H9 (cell line): ENCODE data around the gene TLE5. TPM values are rescaled to one million over a fixed set of nuclear protein-coding genes. Genes with fewer than 3 reads are reported as not detected.

Source experiments
- DNase-seq: peaks from one replicate; pipeline ENCODE4 v3.0.0-alpha.2; 2017
- H2AFZ ChIP-seq: one replicate; pipeline ENCODE4 v1.6.1; 2013; ENCODE audit warnings: mild to moderate bottlenecking, low read length, control low read depth, moderate library complexity
- H2AK5ac ChIP-seq: 2 replicates; pipeline ENCODE4 v1.6.1; 2013; ENCODE audit warnings: low read length, control low read depth, mixed read lengths; ENCODE audit not compliant: insufficient read length
- H2BK120ac ChIP-seq: one replicate; pipeline ENCODE4 v1.6.1; 2013; ENCODE audit warnings: low read depth, mild to moderate bottlenecking, low read length, control low read depth, inconsistent platforms; ENCODE audit not compliant: poor library complexity, severe bottlenecking
- H2BK12ac ChIP-seq: 2 replicates; pipeline ENCODE4 v1.6.1; 2013; ENCODE audit warnings: low read length, control low read depth, mixed read lengths, low read depth; ENCODE audit not compliant: insufficient read length
- H2BK15ac ChIP-seq: 2 replicates; pipeline ENCODE4 v1.6.1; 2013; ENCODE audit warnings: low read depth, low read length, control low read depth
- H2BK20ac ChIP-seq: one replicate; pipeline ENCODE4 v1.6.1; 2013; ENCODE audit warnings: low read depth, mild to moderate bottlenecking, low read length, control low read depth, inconsistent platforms; ENCODE audit not compliant: poor library complexity, severe bottlenecking
- H2BK5ac ChIP-seq: 2 replicates; pipeline ENCODE4 v1.6.1; 2013; ENCODE audit warnings: low read length, control low read depth, mixed read lengths; ENCODE audit not compliant: insufficient read length
- H3K14ac ChIP-seq: 2 replicates; pipeline ENCODE4 v1.6.1; 2013; ENCODE audit warnings: low read length, control low read depth; ENCODE audit not compliant: insufficient read depth
- H3K18ac ChIP-seq: 2 replicates; pipeline ENCODE4 v1.6.1; 2013; ENCODE audit warnings: low read depth, mild to moderate bottlenecking, mixed read lengths, low read length, control low read depth; ENCODE audit not compliant: insufficient read length
- H3K23ac ChIP-seq: 2 replicates; pipeline ENCODE4 v1.6.1; 2013; ENCODE audit warnings: low read length, control low read depth, mixed read lengths, low read depth; ENCODE audit not compliant: insufficient read length
- H3K23me2 ChIP-seq: 2 replicates; pipeline ENCODE4 v1.6.1; 2013; ENCODE audit warnings: low read depth, mild to moderate bottlenecking, mixed read lengths, low read length, control low read depth; ENCODE audit not compliant: insufficient read length, poor library complexity, severe bottlenecking
- H3K27ac ChIP-seq: 2 replicates; pipeline ENCODE4 v1.5.1; 2013; ENCODE audit warnings: low read length, control low read depth, mixed read lengths, low read depth; ENCODE audit not compliant: insufficient read length
- H3K27me3 ChIP-seq: 2 replicates; pipeline ENCODE4 v1.6.1; 2013; ENCODE audit warnings: low read length, control low read depth, inconsistent platforms; ENCODE audit not compliant: insufficient read depth
- H3K4ac ChIP-seq: 2 replicates; pipeline ENCODE4 v1.6.1; 2013; ENCODE audit warnings: low read depth, mild to moderate bottlenecking, control low read depth, inconsistent platforms, low read length, moderate library complexity
- H3K4me1 ChIP-seq: 2 replicates; pipeline ENCODE4 v1.6.1; 2013; ENCODE audit warnings: low read length, control low read depth, inconsistent platforms; ENCODE audit not compliant: insufficient read depth
- H3K4me2 ChIP-seq: 2 replicates; pipeline ENCODE4 v1.6.1; 2013; ENCODE audit warnings: low read length, control low read depth, mixed read lengths; ENCODE audit not compliant: insufficient read length, insufficient read depth
- H3K56ac ChIP-seq: 2 replicates; pipeline ENCODE4 v1.6.1; 2013; ENCODE audit warnings: low read depth, mild to moderate bottlenecking, mixed read lengths, low read length, control low read depth; ENCODE audit not compliant: insufficient read length
- H3K79me1 ChIP-seq: 2 replicates; pipeline ENCODE4 v1.6.1; 2013; ENCODE audit warnings: low read depth, mild to moderate bottlenecking, moderate library complexity, low read length, control low read depth, inconsistent platforms; ENCODE audit not compliant: insufficient read depth, poor library complexity, severe bottlenecking
- H3K79me2 ChIP-seq: 2 replicates; pipeline ENCODE4 v1.6.1; 2013; ENCODE audit warnings: low read length, control low read depth, inconsistent platforms; ENCODE audit not compliant: insufficient read depth
- H3K9ac ChIP-seq: 2 replicates; pipeline ENCODE4 v1.6.1; 2013; ENCODE audit warnings: low read length, control low read depth, mixed read lengths; ENCODE audit not compliant: insufficient read length; ENCODE audit errors: extremely low read depth
- H3K9me3 ChIP-seq: one replicate; pipeline ENCODE4 v1.6.1; 2013; ENCODE audit warnings: low read depth, low read length, inconsistent platforms; ENCODE audit not compliant: control insufficient read depth
- H3T11ph ChIP-seq: one replicate; pipeline ENCODE4 v1.6.1; 2013; ENCODE audit warnings: mild to moderate bottlenecking, low read length, control low read depth, inconsistent platforms
- H4K20me1 ChIP-seq: one replicate; pipeline ENCODE4 v1.6.1; 2013; ENCODE audit not compliant: control insufficient read depth, insufficient read length, insufficient read depth
- H4K5ac ChIP-seq: 2 replicates; pipeline ENCODE4 v1.6.1; 2013; ENCODE audit warnings: low read depth, mild to moderate bottlenecking, mixed read lengths, low read length, control low read depth; ENCODE audit not compliant: insufficient read length
- H4K8ac ChIP-seq: replicated peaks from 2 replicates; pipeline ENCODE4 v1.6.1; 2013; ENCODE audit warnings: low read length, control low read depth, mixed read lengths, low read depth; ENCODE audit not compliant: insufficient read length
- H4K91ac ChIP-seq: 2 replicates; pipeline ENCODE4 v1.6.1; 2013; ENCODE audit warnings: low read depth, mild to moderate bottlenecking, moderate library complexity, mixed read lengths, low read length, control low read depth; ENCODE audit not compliant: insufficient read length
- H3K27ac Mint-ChIP-seq, 3 experiments: 2 replicates in 2 of 3; 3 replicates in 1 of 3; pipeline ENCODE4 v1.8.0; 2020 to 2021; ENCODE audit warnings: mixed read lengths in 3 of 3, mild to moderate bottlenecking in 1 of 3, moderate library complexity in 1 of 3
- H3K27me3 Mint-ChIP-seq: 2 replicates; pipeline ENCODE4 v1.8.0; 2021; ENCODE audit warnings: low read depth, mild to moderate bottlenecking, moderate library complexity, mixed read lengths
- H3K36me3 Mint-ChIP-seq, 3 experiments: 2 replicates in 2 of 3; 3 replicates in 1 of 3; pipeline ENCODE4 v1.8.0; 2020 to 2021; ENCODE audit warnings: low read depth in 3 of 3, mixed read lengths in 3 of 3; ENCODE audit not compliant: insufficient read depth in 1 of 3
- H3K4me1 Mint-ChIP-seq, 2 experiments: 2 replicates each; pipeline ENCODE4 v1.8.0; 2020; ENCODE audit warnings: mixed read lengths in 2 of 2
- H3K4me3 Mint-ChIP-seq, 2 experiments: 2 replicates in 1 of 2; 3 replicates in 1 of 2; pipeline ENCODE4 v1.8.0; 2020 to 2021; ENCODE audit warnings: mild to moderate bottlenecking in 2 of 2, mixed read lengths in 2 of 2, moderate library complexity in 1 of 2
- H3K9me3 Mint-ChIP-seq, 2 experiments: 2 replicates in 1 of 2; 3 replicates in 1 of 2; pipeline ENCODE4 v1.8.0; 2020; ENCODE audit warnings: mild to moderate bottlenecking in 2 of 2, mixed read lengths in 2 of 2, moderate library complexity in 1 of 2
- WGBS: extraction: QIAGEN DNeasy Blood & Tissue Kit; methylation state at CpG from one replicate; pipeline ENCODE4 v1.1.7; 2013; ENCODE audit warnings: missing lambda C conversion rate, low lambda C conversion rate, mixed read lengths; ENCODE audit not compliant: insufficient read length; ENCODE audit errors: extremely low coverage; 5-methylcytosine and 5-hydroxymethylcytosine counted together
- total RNA-seq: library from RNA; stranded (reverse); gene quantifications from 2 replicates; pipeline ENCODE4 v1.2.1, GENCODE V29; 2021
- TF ChIP-seq, protein P1 (sequence below): fragments of 200-600 bp; sonication (generic); conservative IDR thresholded peaks from 3 replicates; pipeline ENCODE4 v1.8.0; 2021; ENCODE audit warnings: antibody characterized with exemption, mild to moderate bottlenecking

TLE5 gene
- total RNA-seq, 1 experiment from 2014 or later = 221 TPM

DNA sequence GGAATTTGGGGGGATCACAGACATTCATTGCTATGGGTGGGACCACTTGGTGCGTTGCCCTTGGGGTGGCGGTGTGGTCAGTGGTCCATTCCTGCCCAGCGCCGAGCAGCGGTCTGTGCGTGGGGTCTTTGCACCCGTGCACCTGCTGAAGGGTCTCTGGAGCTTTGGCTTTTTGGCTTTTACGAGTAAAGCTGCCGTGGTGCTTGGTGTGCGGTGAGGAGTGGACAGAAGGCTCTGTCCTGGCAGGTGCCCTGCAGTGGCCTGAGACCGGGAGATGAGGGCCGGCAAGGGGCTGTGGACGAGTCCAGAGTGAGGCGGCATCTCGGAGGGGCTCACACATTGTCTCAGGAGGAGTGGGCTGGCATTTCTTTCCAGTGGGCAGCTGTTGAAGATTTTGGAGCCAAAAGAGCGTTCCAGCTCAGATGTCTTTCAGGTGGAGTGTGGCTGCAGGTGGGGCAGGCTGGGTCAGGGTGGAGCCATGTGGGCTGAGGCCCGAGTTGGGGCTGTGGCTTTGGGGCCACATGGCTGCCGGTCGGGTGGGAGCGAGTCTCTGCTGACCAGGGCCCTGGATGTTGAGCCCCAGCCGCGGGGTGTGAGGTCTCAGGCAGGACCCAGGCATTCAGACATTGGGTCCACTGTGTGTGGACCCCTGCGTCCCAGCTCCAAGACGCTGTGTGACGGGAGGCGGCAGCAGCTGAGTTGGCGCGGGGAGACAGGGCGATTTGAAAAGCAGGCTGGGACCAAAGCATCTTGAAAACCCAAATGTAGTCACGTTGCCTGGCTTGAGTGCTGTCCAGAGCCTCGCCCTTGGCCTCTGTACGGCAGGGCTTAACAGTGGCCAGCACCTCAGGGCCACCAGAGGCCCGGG lies 43.6 kb upstream of the TLE5 start:
- no peaks in the 10 kb centered on the region for H3K27me3 ChIP-seq
- H3K9me3 Mint-ChIP-seq = no peaks in the 10 kb centered on the region
- H3K56ac ChIP-seq = no peak overlapping the region
- H3K9ac ChIP-seq = no peak overlapping the region
- H3K4me1 Mint-ChIP-seq = peaks cover 17 to 24% of the 10 kb centered on the region in 2 experiments
- no peak overlapping the region for H3K18ac ChIP-seq
- H2BK120ac ChIP-seq = no peak overlapping the region
- H3K4me1 ChIP-seq = no peaks in the 10 kb centered on the region
- peaks cover 6% of the 10 kb centered on the region for H3K79me1 ChIP-seq
- no CpG with 5 or more reads among the region's 33 CpGs for WGBS
- H3K79me2 ChIP-seq = peaks cover 7% of the 10 kb centered on the region; the same call in 1 of the 2 replicates
- H3K27ac Mint-ChIP-seq = peak overlapping the region in 1 of 3 experiments; percentile 73; a peak in 1 of 7 replicates
- H4K91ac ChIP-seq = no peak overlapping the region
- H3K4ac ChIP-seq = no peak overlapping the region
- H2AK5ac ChIP-seq = no peak overlapping the region
- H2BK15ac ChIP-seq = no peak overlapping the region
- H3K4me2 ChIP-seq = no peak overlapping the region
- H2BK12ac ChIP-seq = no peak overlapping the region
- no peaks in the 10 kb centered on the region; a peak in 2 of 7 replicates for H3K36me3 Mint-ChIP-seq
- H3K4me3 Mint-ChIP-seq = no peak overlapping the region; a peak in 1 of 5 replicates
- H3K27ac ChIP-seq = no peak overlapping the region
- H2AFZ ChIP-seq = no peak overlapping the region
- peaks cover 4% of the 10 kb centered on the region for H4K20me1 ChIP-seq
- no peak overlapping the region for H2BK5ac ChIP-seq
- H3K14ac ChIP-seq = no peak overlapping the region; the same call in 1 of the 2 replicates
- H4K5ac ChIP-seq = no peak overlapping the region
- H3K23ac ChIP-seq = no peak overlapping the region
- TF ChIP-seq, protein P1, sequence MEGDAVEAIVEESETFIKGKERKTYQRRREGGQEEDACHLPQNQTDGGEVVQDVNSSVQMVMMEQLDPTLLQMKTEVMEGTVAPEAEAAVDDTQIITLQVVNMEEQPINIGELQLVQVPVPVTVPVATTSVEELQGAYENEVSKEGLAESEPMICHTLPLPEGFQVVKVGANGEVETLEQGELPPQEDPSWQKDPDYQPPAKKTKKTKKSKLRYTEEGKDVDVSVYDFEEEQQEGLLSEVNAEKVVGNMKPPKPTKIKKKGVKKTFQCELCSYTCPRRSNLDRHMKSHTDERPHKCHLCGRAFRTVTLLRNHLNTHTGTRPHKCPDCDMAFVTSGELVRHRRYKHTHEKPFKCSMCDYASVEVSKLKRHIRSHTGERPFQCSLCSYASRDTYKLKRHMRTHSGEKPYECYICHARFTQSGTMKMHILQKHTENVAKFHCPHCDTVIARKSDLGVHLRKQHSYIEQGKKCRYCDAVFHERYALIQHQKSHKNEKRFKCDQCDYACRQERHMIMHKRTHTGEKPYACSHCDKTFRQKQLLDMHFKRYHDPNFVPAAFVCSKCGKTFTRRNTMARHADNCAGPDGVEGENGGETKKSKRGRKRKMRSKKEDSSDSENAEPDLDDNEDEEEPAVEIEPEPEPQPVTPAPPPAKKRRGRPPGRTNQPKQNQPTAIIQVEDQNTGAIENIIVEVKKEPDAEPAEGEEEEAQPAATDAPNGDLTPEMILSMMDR = no peak
- no peaks in the 10 kb centered on the region for H3K9me3 ChIP-seq
- H2BK20ac ChIP-seq = no peak overlapping the region
- no peak overlapping the region for H4K8ac ChIP-seq
- DNase-seq = no peak
- H3K23me2 ChIP-seq = no peaks in the 10 kb centered on the region
- H3K27me3 Mint-ChIP-seq = no peaks in the 10 kb centered on the region
- H3T11ph ChIP-seq = no peak overlapping the region
